ENCODE measurements around the gene BUB1B.

- TF ChIP-seq POLR2AphosphoS5 (IDR thresholded peaks at IDR 0.05; ENCODE audit: low read depth, low read length), result no peak
- TF ChIP-seq POLR2A (IDR thresholded peaks at IDR 0.05; ENCODE audit: low read depth, low read length), result no peak
These were observed 90.7 kb downstream of the BUB1B start for GRCh38 chr15:40251486-40252140.

All from GM12891 (cell line).